Upper lobe of left lung (tissue), 6 donors: ENCODE measurements around the gene KDM5C. TPM values are rescaled to one million over a fixed set of nuclear protein-coding genes. Genes with fewer than 3 reads are reported as not detected.

Source experiments
- ATAC-seq, 2 donors: fragments of 200-7000 bp; cut with Tn5 transposase; one replicate each; pipeline ENCODE4 v1.9.1; 2022; ENCODE audit warnings: mild to moderate bottlenecking in 2 of 2, moderate library complexity in 2 of 2; ENCODE audit not compliant: low FRiP score in 2 of 2
- DNase-seq, 2 donors: peaks; one replicate each; pipeline ENCODE4 v3.0.0-alpha.2; 2019 to 2020
- H3K27ac ChIP-seq, 4 donors: fragments of 200-600 bp; sonication (generic); one replicate each; pipeline ENCODE4 v1.5.1; 2016 to 2019
- H3K27me3 ChIP-seq, 4 donors: fragments of 200-600 bp; sonication (generic); one replicate each; pipeline ENCODE4 v1.5.1; 2017 to 2019
- H3K36me3 ChIP-seq, 4 donors: fragments of 200-600 bp; sonication (generic); one replicate each; pipeline ENCODE4 v1.5.1; 2016 to 2019
- H3K4me1 ChIP-seq, 4 donors: fragments of 200-600 bp; sonication (generic); one replicate each; pipeline ENCODE4 v1.5.1; 2018 to 2019
- H3K4me3 ChIP-seq, 4 donors: fragments of 200-600 bp; sonication (generic); one replicate each; pipeline ENCODE4 v1.5.1; 2017 to 2019; ENCODE audit warnings: mild to moderate bottlenecking in 2 of 4, moderate library complexity in 1 of 4
- H3K9me3 ChIP-seq, 4 donors: fragments of 200-600 bp; sonication (generic); one replicate each; pipeline ENCODE4 v1.5.1; 2018 to 2019
- CTCF ChIP-seq, 6 experiments: fragments of 450-650 bp in 4 of 6; fragments of 200-600 bp in 2 of 6; sonication (generic) in 2 of 6; IDR thresholded peaks; one replicate each; pipeline ENCODE4 v1.5.1; 2016 to 2019; ENCODE audit warnings: antibody characterized with exemption in 6 of 6
- EP300 ChIP-seq, 4 donors: sonication (generic); formaldehyde crosslinking; IDR thresholded peaks; one replicate each; pipeline ENCODE4 v1.5.1; 2017; ENCODE audit warnings: antibody characterized with exemption in 4 of 4, control low read depth in 2 of 4
- POLR2A ChIP-seq, 4 donors: fragments of 450-650 bp; IDR thresholded peaks; one replicate each; pipeline ENCODE4 v1.5.1; 2016 to 2017; ENCODE audit warnings: antibody characterized with exemption in 4 of 4, mild to moderate bottlenecking in 2 of 4
- POLR2AphosphoS5 ChIP-seq, 2 donors: sonication (generic); formaldehyde crosslinking; IDR thresholded peaks; one replicate each; pipeline ENCODE4 v1.5.1; 2017; ENCODE audit warnings: antibody characterized with exemption in 2 of 2
- WGBS, 2 donors: methylation state at CpG; one replicate each; pipeline ENCODE4 v1.1.5; 2017 to 2018; 5-methylcytosine and 5-hydroxymethylcytosine counted together
- total RNA-seq, 6 donors: library from RNA; depleted of rRNA in 4 of 6; stranded (reverse); fragments of >200 nt in 4 of 6; gene quantifications; one replicate each; pipeline versions ENCODE4 v1.1.0 to v1.2.1, GENCODE V29; 2016 to 2021
- donor health status: DM: no; HTN: no; CAD: no; lungs with moderate emphysema.
- donor health status: DM: no; HTN: yes; CAD: no; lungs with severe emphysema.

KDM5C gene
- total RNA-seq, 6 donors from 2014 or later: 79.0 to 171 (median 108) TPM

GRCh38 chrX:53242310-53242709, 17.3 kb upstream of the KDM5C start:
- Histone ChIP-seq H3K27me3 (no peaks in the 10 kb centered on the region), H3K9me3 (no peaks in the 10 kb centered on the region), H3K4me1 (no peaks in the 10 kb centered on the region), H3K27ac (no peak overlapping the region), H3K4me3 (no peak overlapping the region), H3K36me3 (peaks cover 0 to 29% (median 4%) of the 10 kb centered on the region in 4 donors)
- no peak for ATAC-seq
- DNase-seq: no peak
- WGBS, 2 donors: 86 to 92% methylated on average over 3 to 4 of the region's 4 CpGs
- TF ChIP-seq POLR2A (IDR thresholded peaks at IDR 0.05) (no peak), POLR2AphosphoS5 (IDR thresholded peaks at IDR 0.05) (no peak), EP300 (IDR thresholded peaks at IDR 0.05) (no peak), CTCF (IDR thresholded peaks at IDR 0.05) (no peak)

- peaks cover 0 to 34% (median 4%) of the 10 kb centered on the region in 4 donors for H3K36me3 ChIP-seq
- ATAC-seq: no peak
- H3K27me3 ChIP-seq: no peaks in the 10 kb centered on the region
- 72 to 92% methylated on average over 2 to 7 of the region's 7 CpGs for WGBS, 2 donors
- H3K4me1 ChIP-seq: no peaks in the 10 kb centered on the region
- no peak for TF ChIP-seq EP300 (IDR thresholded peaks at IDR 0.05)
- no peak for TF ChIP-seq POLR2AphosphoS5 (IDR thresholded peaks at IDR 0.05)
- H3K9me3 ChIP-seq: no peaks in the 10 kb centered on the region
- H3K4me3 ChIP-seq: no peak overlapping the region
- no peak for DNase-seq
- no peak overlapping the region for H3K27ac ChIP-seq
These were observed 16.6 kb upstream of the KDM5C start for GRCh38 chrX:53241558-53241957.

- Histone ChIP-seq H3K9me3 (no peaks in the 10 kb centered on the region), H3K4me1 (no peaks in the 10 kb centered on the region), H3K27ac (no peak overlapping the region), H3K4me3 (no peak overlapping the region), H3K27me3 (no peaks in the 10 kb centered on the region), H3K36me3 (peaks cover 0 to 34% (median 5%) of the 10 kb centered on the region in 4 donors)
- TF ChIP-seq CTCF (IDR thresholded peaks at IDR 0.05) (peak in 2 of 6 experiments; percentile 10 to 14), POLR2AphosphoS5 (IDR thresholded peaks at IDR 0.05) (no peak), EP300 (IDR thresholded peaks at IDR 0.05) (no peak), POLR2A (IDR thresholded peaks at IDR 0.05) (no peak)
- DNase-seq: no peak
- no peak for ATAC-seq
- 72 to 74% methylated on average over 4 to 6 of the region's 6 CpGs for WGBS, 2 donors
These were observed 14.5 kb upstream of the KDM5C start for GRCh38 chrX:53239474-53239873.

- Histone ChIP-seq H3K9me3 (no peaks in the 10 kb centered on the region), H3K27ac (no peak overlapping the region), H3K4me3 (no peak overlapping the region), H3K4me1 (no peaks in the 10 kb centered on the region), H3K36me3 (peaks cover 0 to 28% (median 7%) of the 10 kb centered on the region in 4 donors), H3K27me3 (no peaks in the 10 kb centered on the region)
- TF ChIP-seq EP300 (IDR thresholded peaks at IDR 0.05) (no peak), CTCF (IDR thresholded peaks at IDR 0.05) (no peak), POLR2AphosphoS5 (IDR thresholded peaks at IDR 0.05) (no peak), POLR2A (IDR thresholded peaks at IDR 0.05) (no peak)
- DNase-seq: no peak
- WGBS, 2 donors: 77 to 87% methylated on average over 4 to 10 of the region's 10 CpGs
- no peak for ATAC-seq
These were observed 12.0 kb upstream of the KDM5C start for GRCh38 chrX:53237056-53237455.

GRCh38 chrX:53236025-53236679, 11.1 kb upstream of the KDM5C start:
- no peaks in the 10 kb centered on the region for H3K9me3 ChIP-seq
- no peaks in the 10 kb centered on the region for H3K27me3 ChIP-seq
- no peak overlapping the region for H3K4me3 ChIP-seq
- no peak overlapping the region for H3K27ac ChIP-seq
- TF ChIP-seq EP300 (IDR thresholded peaks at IDR 0.05) (no peak), POLR2AphosphoS5 (IDR thresholded peaks at IDR 0.05) (no peak), POLR2A (IDR thresholded peaks at IDR 0.05) (no peak), CTCF (IDR thresholded peaks at IDR 0.05) (no peak)
- no peak for ATAC-seq
- peaks cover 0 to 26% (median 3%) of the 10 kb centered on the region in 4 donors for H3K36me3 ChIP-seq
- no peak for DNase-seq
- no peaks in the 10 kb centered on the region for H3K4me1 ChIP-seq
- WGBS, 2 donors: 86 to 88% methylated on average over 11 to 20 of the region's 20 CpGs
